Endodermal cell (in vitro differentiated cells): ENCODE results near the gene GAP43. TPM values are rescaled to one million over a fixed set of nuclear protein-coding genes. Genes with fewer than 3 reads are reported as not detected.
A peak's percentile ranks its signal among the peaks of the same experiment; 100 is the strongest.

Experiments
- DNase-seq: peaks from one replicate; pipeline ENCODE4 v3.0.0-alpha.2; 2017
- H3K27ac ChIP-seq: 2 replicates; pipeline ENCODE4 v1.5.1; 2013; ENCODE audit warnings: mild to moderate bottlenecking, low read depth, low read length, moderate library complexity
- H3K27me3 ChIP-seq: 2 replicates; pipeline ENCODE4 v1.6.1; 2013; ENCODE audit warnings: mild to moderate bottlenecking, low read length, moderate library complexity; ENCODE audit not compliant: insufficient read depth, control insufficient read depth, poor library complexity, severe bottlenecking
- H3K36me3 ChIP-seq: 2 replicates; pipeline ENCODE4 v1.7.0; 2013; ENCODE audit warnings: mild to moderate bottlenecking, low read length, moderate library complexity; ENCODE audit not compliant: control insufficient read depth, insufficient read depth
- H3K4me1 ChIP-seq: one replicate; pipeline ENCODE4 v1.7.0; 2013; ENCODE audit warnings: low read length; ENCODE audit not compliant: control insufficient read depth, insufficient read depth
- H3K4me3 ChIP-seq: 2 replicates; pipeline ENCODE4 v1.5.1; 2013; ENCODE audit warnings: mild to moderate bottlenecking, low read length, moderate library complexity
- H3K9ac ChIP-seq: 2 replicates; pipeline ENCODE4 v1.6.1; 2013; ENCODE audit warnings: mild to moderate bottlenecking, low read length, moderate library complexity; ENCODE audit not compliant: poor library complexity, severe bottlenecking; ENCODE audit errors: extremely low read depth
- H3K9me3 ChIP-seq: 2 replicates; pipeline ENCODE4 v1.6.1; 2013; ENCODE audit warnings: mild to moderate bottlenecking, low read length, moderate library complexity; ENCODE audit not compliant: control insufficient read depth
- H3K27ac Mint-ChIP-seq: 2 replicates; pipeline ENCODE4 v1.8.0; 2020; ENCODE audit warnings: mixed read lengths
- H3K27me3 Mint-ChIP-seq: 2 replicates; pipeline ENCODE4 v1.8.0; 2021; ENCODE audit warnings: mild to moderate bottlenecking, mixed read lengths; ENCODE audit not compliant: insufficient read depth
- H3K36me3 Mint-ChIP-seq: 2 replicates; pipeline ENCODE4 v1.8.0; 2020; ENCODE audit warnings: low read depth, mixed read lengths
- H3K4me1 Mint-ChIP-seq: 2 replicates; pipeline ENCODE4 v1.8.0; 2020; ENCODE audit warnings: mixed read lengths
- H3K4me3 Mint-ChIP-seq: 2 replicates; pipeline ENCODE4 v1.8.0; 2020; ENCODE audit warnings: mild to moderate bottlenecking, moderate library complexity, mixed read lengths
- H3K9me3 Mint-ChIP-seq: 2 replicates; pipeline ENCODE4 v1.8.0; 2020; ENCODE audit warnings: mild to moderate bottlenecking, mixed read lengths
- CTCF ChIP-seq: fragments of 200-600 bp; sonication (generic); conservative IDR thresholded peaks from 2 replicates; pipeline ENCODE4 v1.5.0; 2021; ENCODE audit warnings: antibody characterized with exemption, mild to moderate bottlenecking
- WGBS, 2 experiments: methylation state at CpG; one replicate each; pipeline versions ENCODE4 v1.1.5 to v1.1.7; 2013; ENCODE audit warnings: missing lambda C conversion rate in 2 of 2, mixed read lengths in 1 of 2; ENCODE audit not compliant: insufficient coverage in 1 of 2, insufficient read length in 1 of 2; 5-methylcytosine and 5-hydroxymethylcytosine counted together
- total RNA-seq, 2 donors: library from RNA; stranded (reverse); fragmentation: NEBNext Ultra II Directional in 1 of 2; extraction: Animal tissue kit (Norgen Biotek cat#: 25700) in 1 of 2; gene quantifications; 2 replicates in 1 of 2; 3 replicates in 1 of 2; pipeline ENCODE4 v1.2.1, GENCODE V29; 2021

GAP43 gene
- total RNA-seq, 2 donors from 2014 or later, result 1.5 to 8.0 TPM

- H3K36me3 Mint-ChIP-seq, result peaks cover 2% of the 10 kb centered on the region
- 97 to 100% methylated on average over 2 to 3 of the region's 3 CpGs for WGBS, 2 experiments
- H3K9ac ChIP-seq, result no peak overlapping the region
- H3K4me3 ChIP-seq, result no peak overlapping the region
- no peak for TF ChIP-seq CTCF
- no peaks in the 10 kb centered on the region for H3K27me3 Mint-ChIP-seq
- peaks cover 26% of the 10 kb centered on the region for H3K9me3 ChIP-seq
- H3K27ac Mint-ChIP-seq, result no peak overlapping the region
- no peaks in the 10 kb centered on the region for H3K4me1 ChIP-seq
- no peaks in the 10 kb centered on the region for H3K27me3 ChIP-seq
- H3K4me3 Mint-ChIP-seq, result no peak overlapping the region
- H3K27ac ChIP-seq, result no peak overlapping the region
- DNase-seq, result no peak
- peaks cover 13% of the 10 kb centered on the region for H3K4me1 Mint-ChIP-seq
- H3K36me3 ChIP-seq, result no peaks in the 10 kb centered on the region
- no peaks in the 10 kb centered on the region for H3K9me3 Mint-ChIP-seq
Observed at GRCh38 chr3:115706311-115706829, 83.1 kb downstream of the GAP43 start.

- H3K36me3 Mint-ChIP-seq, result peaks cover under 1% of the 10 kb centered on the region
- no peaks in the 10 kb centered on the region for H3K9me3 Mint-ChIP-seq
- Histone ChIP-seq H3K9me3 (peaks cover 5% of the 10 kb centered on the region), H3K4me3 (no peak overlapping the region), H3K9ac (no peak overlapping the region), H3K4me1 (no peaks in the 10 kb centered on the region), H3K27me3 (no peaks in the 10 kb centered on the region), H3K27ac (no peak overlapping the region), H3K36me3 (no peaks in the 10 kb centered on the region)
- no peak overlapping the region for H3K27ac Mint-ChIP-seq
- TF ChIP-seq CTCF, result no peak
- peak; percentile 43 for DNase-seq
- H3K27me3 Mint-ChIP-seq, result no peaks in the 10 kb centered on the region
- peaks cover 13% of the 10 kb centered on the region for H3K4me1 Mint-ChIP-seq
- no peak overlapping the region for H3K4me3 Mint-ChIP-seq
- 83 to 94% methylated on average over 1 to 2 of the region's 2 CpGs for WGBS, 2 experiments
Observed at GRCh38 chr3:115708540-115708939, 85.2 kb downstream of the GAP43 start.

GRCh38 chr3:115709093-115709492, 85.8 kb downstream of the GAP43 start:
- H3K4me3 Mint-ChIP-seq, result no peak overlapping the region
- no peak for DNase-seq
- no peaks in the 10 kb centered on the region for H3K27me3 Mint-ChIP-seq
- no peaks in the 10 kb centered on the region for H3K36me3 Mint-ChIP-seq
- Histone ChIP-seq H3K4me3 (no peak overlapping the region), H3K27ac (peak overlapping the region; percentile 46), H3K4me1 (no peaks in the 10 kb centered on the region), H3K36me3 (no peaks in the 10 kb centered on the region), H3K27me3 (no peaks in the 10 kb centered on the region), H3K9ac (no peak overlapping the region), H3K9me3 (no peaks in the 10 kb centered on the region)
- H3K4me1 Mint-ChIP-seq, result peaks cover 13% of the 10 kb centered on the region
- no peak overlapping the region for H3K27ac Mint-ChIP-seq
- WGBS, 2 experiments, result 72 to 80% methylated on average over 2 of the region's 3 CpGs
- no peaks in the 10 kb centered on the region for H3K9me3 Mint-ChIP-seq
- no peak for TF ChIP-seq CTCF
